GM19455 (cell line): ENCODE data around the gene ACVRL1.

Experiments used
- ATAC-seq: cut with Tn5 transposase; IDR thresholded peaks from one replicate; pipeline ENCODE4 v1.9.1; 2021; ENCODE audit not compliant: unreplicated experiment

The ACVRL1 gene

GRCh38 chr12:51959921-51960320 lies 52.6 kb downstream of the ACVRL1 start:
- ATAC-seq, result no peak

- ATAC-seq, result no peak
Observed at GRCh38 chr12:51960488-51960887, 53.2 kb downstream of the ACVRL1 start.

- ATAC-seq, result no peak
Observed at GRCh38 chr12:51960890-51961289, 53.6 kb downstream of the ACVRL1 start.

- ATAC-seq, result no peak
Observed at GRCh38 chr12:51961834-51962233, 54.5 kb downstream of the ACVRL1 start.

GRCh38 chr12:51962737-51963136 lies 55.4 kb downstream of the ACVRL1 start:
- ATAC-seq, result no peak

GRCh38 chr12:51963477-51963876 lies 56.2 kb downstream of the ACVRL1 start:
- ATAC-seq, result no peak

- no peak for ATAC-seq
Observed at GRCh38 chr12:51969643-51970042, 62.3 kb downstream of the ACVRL1 start.

GRCh38 chr12:51970904-51971646 lies 63.8 kb downstream of the ACVRL1 start:
- peak; percentile 90 for ATAC-seq

GRCh38 chr12:51971679-51972421 lies 64.5 kb downstream of the ACVRL1 start:
- ATAC-seq, result no peak

- no peak for ATAC-seq
Observed at GRCh38 chr12:51972422-51972812, 65.1 kb downstream of the ACVRL1 start.

GRCh38 chr12:51972849-51973273 lies 65.6 kb downstream of the ACVRL1 start:
- ATAC-seq, result no peak
